ENCODE measurements around the gene COL5A2. TPM values are rescaled to one million over a fixed set of nuclear protein-coding genes. Genes with fewer than 3 reads are reported as not detected.

The COL5A2 gene
- polyA plus RNA-seq, 1 donor from 2014 or later, result 3.6 TPM

DNA sequence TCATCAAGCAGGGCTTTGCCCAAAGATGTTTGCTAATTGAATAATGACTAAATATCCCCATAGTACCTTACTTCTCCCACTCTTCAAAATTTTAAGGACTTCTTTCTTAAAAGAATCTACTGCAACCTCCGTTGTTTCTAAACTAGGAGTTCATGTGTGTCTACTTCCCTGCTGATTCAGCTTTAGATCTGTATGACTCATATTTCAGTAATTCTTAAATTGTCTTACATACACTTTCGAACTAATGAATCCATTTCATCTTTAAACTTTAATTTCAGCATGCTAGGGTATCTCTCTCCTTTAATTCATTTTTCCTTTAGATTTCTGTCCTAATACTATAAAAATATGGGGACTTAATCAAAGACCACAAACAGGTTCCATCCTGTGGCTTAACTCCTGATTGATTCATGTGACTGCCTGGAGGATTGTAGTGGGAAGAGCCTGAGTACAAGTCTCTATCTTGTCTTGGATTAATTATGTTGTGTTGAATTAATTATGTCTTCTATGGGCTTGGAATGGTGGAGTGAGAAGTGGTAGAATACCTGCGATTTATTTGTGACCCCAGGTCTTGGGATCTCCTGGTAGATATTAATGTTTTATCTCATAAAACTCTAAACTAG, 24.9 kb upstream of the COL5A2 start:
- no peak for TF ChIP-seq SMC3 (conservative IDR thresholded peaks at IDR 0.05; ENCODE audit: poor library complexity)
- TF ChIP-seq, protein P1, sequence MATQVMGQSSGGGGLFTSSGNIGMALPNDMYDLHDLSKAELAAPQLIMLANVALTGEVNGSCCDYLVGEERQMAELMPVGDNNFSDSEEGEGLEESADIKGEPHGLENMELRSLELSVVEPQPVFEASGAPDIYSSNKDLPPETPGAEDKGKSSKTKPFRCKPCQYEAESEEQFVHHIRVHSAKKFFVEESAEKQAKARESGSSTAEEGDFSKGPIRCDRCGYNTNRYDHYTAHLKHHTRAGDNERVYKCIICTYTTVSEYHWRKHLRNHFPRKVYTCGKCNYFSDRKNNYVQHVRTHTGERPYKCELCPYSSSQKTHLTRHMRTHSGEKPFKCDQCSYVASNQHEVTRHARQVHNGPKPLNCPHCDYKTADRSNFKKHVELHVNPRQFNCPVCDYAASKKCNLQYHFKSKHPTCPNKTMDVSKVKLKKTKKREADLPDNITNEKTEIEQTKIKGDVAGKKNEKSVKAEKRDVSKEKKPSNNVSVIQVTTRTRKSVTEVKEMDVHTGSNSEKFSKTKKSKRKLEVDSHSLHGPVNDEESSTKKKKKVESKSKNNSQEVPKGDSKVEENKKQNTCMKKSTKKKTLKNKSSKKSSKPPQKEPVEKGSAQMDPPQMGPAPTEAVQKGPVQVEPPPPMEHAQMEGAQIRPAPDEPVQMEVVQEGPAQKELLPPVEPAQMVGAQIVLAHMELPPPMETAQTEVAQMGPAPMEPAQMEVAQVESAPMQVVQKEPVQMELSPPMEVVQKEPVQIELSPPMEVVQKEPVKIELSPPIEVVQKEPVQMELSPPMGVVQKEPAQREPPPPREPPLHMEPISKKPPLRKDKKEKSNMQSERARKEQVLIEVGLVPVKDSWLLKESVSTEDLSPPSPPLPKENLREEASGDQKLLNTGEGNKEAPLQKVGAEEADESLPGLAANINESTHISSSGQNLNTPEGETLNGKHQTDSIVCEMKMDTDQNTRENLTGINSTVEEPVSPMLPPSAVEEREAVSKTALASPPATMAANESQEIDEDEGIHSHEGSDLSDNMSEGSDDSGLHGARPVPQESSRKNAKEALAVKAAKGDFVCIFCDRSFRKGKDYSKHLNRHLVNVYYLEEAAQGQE (IDR thresholded peaks at IDR 0.05; ENCODE audit: borderline replicate concordance), result no peak
- TF ChIP-seq, protein P2, sequence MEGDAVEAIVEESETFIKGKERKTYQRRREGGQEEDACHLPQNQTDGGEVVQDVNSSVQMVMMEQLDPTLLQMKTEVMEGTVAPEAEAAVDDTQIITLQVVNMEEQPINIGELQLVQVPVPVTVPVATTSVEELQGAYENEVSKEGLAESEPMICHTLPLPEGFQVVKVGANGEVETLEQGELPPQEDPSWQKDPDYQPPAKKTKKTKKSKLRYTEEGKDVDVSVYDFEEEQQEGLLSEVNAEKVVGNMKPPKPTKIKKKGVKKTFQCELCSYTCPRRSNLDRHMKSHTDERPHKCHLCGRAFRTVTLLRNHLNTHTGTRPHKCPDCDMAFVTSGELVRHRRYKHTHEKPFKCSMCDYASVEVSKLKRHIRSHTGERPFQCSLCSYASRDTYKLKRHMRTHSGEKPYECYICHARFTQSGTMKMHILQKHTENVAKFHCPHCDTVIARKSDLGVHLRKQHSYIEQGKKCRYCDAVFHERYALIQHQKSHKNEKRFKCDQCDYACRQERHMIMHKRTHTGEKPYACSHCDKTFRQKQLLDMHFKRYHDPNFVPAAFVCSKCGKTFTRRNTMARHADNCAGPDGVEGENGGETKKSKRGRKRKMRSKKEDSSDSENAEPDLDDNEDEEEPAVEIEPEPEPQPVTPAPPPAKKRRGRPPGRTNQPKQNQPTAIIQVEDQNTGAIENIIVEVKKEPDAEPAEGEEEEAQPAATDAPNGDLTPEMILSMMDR (IDR thresholded peaks at IDR 0.05; ENCODE audit: poor library complexity, severe bottlenecking), result no peak
- Histone ChIP-seq H2AFZ (ENCODE audit: low read depth, low read length) (no peak overlapping the region), H3K9ac (ENCODE audit: low read length) (no peak overlapping the region)

DNA sequence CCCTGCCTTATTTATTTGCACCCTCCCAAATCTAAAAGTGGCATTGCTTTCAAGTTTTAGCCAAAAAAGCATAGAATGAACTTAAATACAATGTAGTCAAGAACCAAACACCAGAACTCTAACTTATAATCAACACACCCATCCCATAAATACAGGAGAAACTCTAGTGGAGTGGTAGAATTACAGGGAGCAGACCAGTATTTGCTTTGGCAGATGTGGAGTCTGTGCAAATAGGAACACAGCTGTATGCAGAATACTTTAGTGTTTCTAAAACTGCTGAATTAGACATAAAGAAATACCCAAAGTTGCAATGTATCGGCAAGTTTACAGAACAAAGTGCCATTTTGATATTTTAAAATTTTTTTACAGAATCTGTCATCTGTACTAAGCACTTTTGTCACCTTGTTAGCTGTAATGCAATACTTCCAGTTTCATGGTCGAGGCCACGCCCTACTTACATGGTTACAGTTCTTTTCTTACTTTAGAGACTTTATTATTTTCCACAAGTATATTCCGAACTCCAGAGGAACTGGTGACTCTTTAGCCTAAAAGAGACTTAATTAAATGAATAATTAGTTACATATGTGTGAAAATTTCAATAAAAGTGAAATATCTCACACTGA, 23.7 kb upstream of the COL5A2 start:
- Histone ChIP-seq H3K27me3 (ENCODE audit: insufficient read depth, low read depth, low read length) (no peaks in the 10 kb centered on the region), H3K27ac (ENCODE audit: low read length) (no peak overlapping the region), H3F3A (ENCODE audit: insufficient read depth, low read length, poor library complexity, severe bottlenecking) (no peaks in the 10 kb centered on the region), H3K9ac (ENCODE audit: low read length) (no peak overlapping the region), H3K4me2 (ENCODE audit: low read length) (no peak overlapping the region), H3K79me2 (replicated peaks; ENCODE audit: insufficient read depth, low read length) (no peaks in the 10 kb centered on the region), H2AFZ (ENCODE audit: low read depth, low read length) (no peak overlapping the region), H3K4me3 (ENCODE audit: low read length) (no peak overlapping the region), H3K9me2 (ENCODE audit: insufficient read depth, low read length) (no peaks in the 10 kb centered on the region), H3K9me3 (ENCODE audit: low read length) (no peaks in the 10 kb centered on the region), H3K36me3 (ENCODE audit: insufficient read depth, low read length) (no peaks in the 10 kb centered on the region), H4K20me1 (ENCODE audit: insufficient read depth) (no peaks in the 10 kb centered on the region)
- TF ChIP-seq, protein P1 (IDR thresholded peaks at IDR 0.05; ENCODE audit: borderline replicate concordance), result no peak
- TF ChIP-seq RAD21 (conservative IDR thresholded peaks at IDR 0.05) (no peak), TAF1 (IDR thresholded peaks at IDR 0.05; ENCODE audit: low read depth) (no peak), SMC3 (conservative IDR thresholded peaks at IDR 0.05; ENCODE audit: poor library complexity) (no peak), MXI1 (conservative IDR thresholded peaks at IDR 0.05; ENCODE audit: poor library complexity, severe bottlenecking) (no peak), EP300 (conservative IDR thresholded peaks at IDR 0.05; ENCODE audit: poor library complexity, severe bottlenecking) (no peak), EZH2 (IDR thresholded peaks at IDR 0.05; ENCODE audit: borderline replicate concordance, insufficient read depth, low read length, poor library complexity, severe bottlenecking) (no peak), POLR2AphosphoS5 (IDR thresholded peaks at IDR 0.05) (no peak)
- TF ChIP-seq, protein P2 (IDR thresholded peaks at IDR 0.05; ENCODE audit: poor library complexity, severe bottlenecking), result no peak

More for the DNA sequence above, 24.9 kb upstream of the COL5A2 start:
- Histone ChIP-seq H3K9me2 (ENCODE audit: insufficient read depth, low read length) (no peaks in the 10 kb centered on the region), H3K36me3 (ENCODE audit: insufficient read depth, low read length) (no peaks in the 10 kb centered on the region), H4K20me1 (ENCODE audit: insufficient read depth) (no peaks in the 10 kb centered on the region), H3F3A (ENCODE audit: insufficient read depth, low read length, poor library complexity, severe bottlenecking) (no peaks in the 10 kb centered on the region), H3K27me3 (ENCODE audit: insufficient read depth, low read depth, low read length) (no peaks in the 10 kb centered on the region), H3K4me3 (ENCODE audit: low read length) (no peak overlapping the region), H3K4me2 (ENCODE audit: low read length) (no peak overlapping the region), H3K27ac (ENCODE audit: low read length) (no peak overlapping the region), H3K79me2 (replicated peaks; ENCODE audit: insufficient read depth, low read length) (no peaks in the 10 kb centered on the region), H3K9me3 (ENCODE audit: low read length) (no peaks in the 10 kb centered on the region)
